GM12874 (cell line): Measurements from ENCODE around the gene NCKAP5.

Experiments
- TF ChIP-seq, protein P1 (sequence below): IDR thresholded peaks from 2 replicates; pipeline ENCODE4 v1.5.1; 2011; ENCODE audit warnings: low read depth, mild to moderate bottlenecking, control low read depth, low read length, moderate library complexity; ENCODE audit not compliant: insufficient read depth

NCKAP5 gene

DNA sequence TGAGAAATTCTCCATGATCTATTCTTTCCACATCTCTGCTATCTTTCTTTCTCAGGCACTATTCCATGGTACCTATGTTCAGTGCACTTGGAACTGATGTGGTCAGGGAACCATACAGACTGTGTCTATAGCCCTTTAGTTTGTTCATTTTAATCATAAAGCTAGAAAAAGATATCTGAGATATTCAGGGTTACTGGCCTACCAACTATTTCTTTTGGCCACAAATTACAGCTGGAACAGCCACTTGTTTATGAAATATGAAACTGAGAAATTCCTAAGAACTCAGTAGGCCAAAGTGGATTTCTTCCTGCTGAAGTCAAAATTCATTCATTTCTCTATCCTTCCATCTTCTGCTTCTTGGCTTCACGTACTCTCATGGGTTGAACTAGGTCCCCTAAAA, 875.4 kb downstream of the NCKAP5 start:
- TF ChIP-seq, protein P1, sequence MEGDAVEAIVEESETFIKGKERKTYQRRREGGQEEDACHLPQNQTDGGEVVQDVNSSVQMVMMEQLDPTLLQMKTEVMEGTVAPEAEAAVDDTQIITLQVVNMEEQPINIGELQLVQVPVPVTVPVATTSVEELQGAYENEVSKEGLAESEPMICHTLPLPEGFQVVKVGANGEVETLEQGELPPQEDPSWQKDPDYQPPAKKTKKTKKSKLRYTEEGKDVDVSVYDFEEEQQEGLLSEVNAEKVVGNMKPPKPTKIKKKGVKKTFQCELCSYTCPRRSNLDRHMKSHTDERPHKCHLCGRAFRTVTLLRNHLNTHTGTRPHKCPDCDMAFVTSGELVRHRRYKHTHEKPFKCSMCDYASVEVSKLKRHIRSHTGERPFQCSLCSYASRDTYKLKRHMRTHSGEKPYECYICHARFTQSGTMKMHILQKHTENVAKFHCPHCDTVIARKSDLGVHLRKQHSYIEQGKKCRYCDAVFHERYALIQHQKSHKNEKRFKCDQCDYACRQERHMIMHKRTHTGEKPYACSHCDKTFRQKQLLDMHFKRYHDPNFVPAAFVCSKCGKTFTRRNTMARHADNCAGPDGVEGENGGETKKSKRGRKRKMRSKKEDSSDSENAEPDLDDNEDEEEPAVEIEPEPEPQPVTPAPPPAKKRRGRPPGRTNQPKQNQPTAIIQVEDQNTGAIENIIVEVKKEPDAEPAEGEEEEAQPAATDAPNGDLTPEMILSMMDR = no peak

DNA sequence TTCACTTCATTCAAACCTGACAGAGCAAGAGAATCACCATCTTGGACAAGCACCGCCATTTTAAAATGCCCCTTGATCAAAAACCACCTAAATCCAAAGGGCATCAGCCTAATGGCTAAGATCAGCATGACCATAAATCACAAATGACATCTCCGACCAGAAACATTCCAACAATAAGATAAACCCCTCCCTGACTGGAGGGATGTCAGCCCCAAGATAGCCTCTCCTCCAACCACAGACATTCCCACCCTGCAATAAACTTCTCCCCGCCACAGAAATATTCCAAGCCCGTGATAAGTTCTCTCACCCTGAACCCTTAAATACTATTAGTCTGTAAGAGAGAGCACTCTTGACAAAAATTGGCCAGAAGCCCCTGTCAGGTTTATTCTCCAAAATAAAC, 876.7 kb downstream of the NCKAP5 start:
- TF ChIP-seq, protein P1 = no peak

DNA sequence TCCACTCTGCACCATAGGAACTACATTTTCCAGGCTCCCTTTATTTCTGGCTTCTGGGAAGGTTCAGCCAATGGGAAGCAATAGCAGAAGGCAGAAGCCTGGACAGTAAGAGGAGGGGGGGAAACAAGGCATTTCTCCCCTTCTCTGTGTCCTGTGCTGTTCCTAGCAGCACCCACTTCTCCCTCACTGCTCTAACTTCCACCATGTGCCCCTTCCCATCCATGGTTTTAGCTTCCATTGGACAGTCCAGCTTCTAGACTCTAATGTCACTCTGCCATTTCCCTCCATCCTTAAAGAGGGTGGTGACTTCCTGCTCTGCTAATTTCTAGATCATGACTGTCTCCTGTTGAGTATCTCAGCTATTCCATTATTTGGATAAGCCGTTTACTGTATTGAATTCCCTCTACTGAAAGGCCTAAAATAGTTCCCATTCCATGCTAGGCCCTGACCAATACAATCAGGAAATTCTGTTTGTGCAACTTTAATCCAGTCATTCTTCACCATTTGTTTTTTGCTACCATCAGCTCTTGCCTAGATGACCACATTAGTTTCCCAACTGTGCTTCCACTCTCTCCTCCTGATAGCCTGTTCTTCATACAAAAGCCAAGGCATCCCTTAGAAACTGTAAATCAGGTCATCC, 877.5 kb downstream of the NCKAP5 start:
- TF ChIP-seq, protein P1 = no peak

DNA sequence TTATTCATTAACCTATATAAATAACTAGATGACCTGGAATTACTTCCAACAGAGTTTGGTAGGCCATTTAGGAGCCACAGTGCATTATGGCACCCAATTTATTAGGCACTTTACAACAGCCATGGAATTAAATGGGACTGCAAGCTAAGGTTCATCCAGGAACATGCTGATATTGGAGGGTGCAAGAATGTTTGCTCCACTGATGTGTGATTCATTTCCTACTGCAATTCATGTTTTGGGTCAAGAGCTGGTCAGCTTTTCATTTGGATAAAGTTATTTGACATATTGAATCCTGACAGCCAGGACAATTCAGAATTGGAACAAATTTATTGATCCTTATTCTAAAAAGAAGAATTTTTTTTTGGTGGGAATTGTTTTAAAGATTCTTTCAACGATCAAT, 886.5 kb downstream of the NCKAP5 start:
- TF ChIP-seq, protein P1 = no peak

DNA sequence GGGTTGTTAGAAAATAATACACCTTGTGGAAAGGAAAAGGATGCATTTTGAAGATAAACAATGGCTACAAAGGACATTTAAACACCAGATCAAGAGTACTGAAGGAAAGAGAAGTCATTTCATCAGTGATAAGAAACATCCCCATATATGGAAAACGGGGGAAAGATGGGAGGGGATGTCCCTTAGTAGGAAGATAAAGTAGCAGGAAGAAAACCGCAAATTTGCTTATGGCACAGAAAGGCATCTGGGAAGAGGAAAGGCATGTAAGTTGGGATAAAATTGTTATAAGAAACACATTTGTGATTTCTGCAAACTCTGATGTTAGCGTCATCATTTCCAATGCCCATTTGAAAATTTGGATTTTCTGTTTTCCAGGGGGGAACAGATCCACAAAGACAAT, 887.7 kb downstream of the NCKAP5 start:
- TF ChIP-seq, protein P1 = no peak

DNA sequence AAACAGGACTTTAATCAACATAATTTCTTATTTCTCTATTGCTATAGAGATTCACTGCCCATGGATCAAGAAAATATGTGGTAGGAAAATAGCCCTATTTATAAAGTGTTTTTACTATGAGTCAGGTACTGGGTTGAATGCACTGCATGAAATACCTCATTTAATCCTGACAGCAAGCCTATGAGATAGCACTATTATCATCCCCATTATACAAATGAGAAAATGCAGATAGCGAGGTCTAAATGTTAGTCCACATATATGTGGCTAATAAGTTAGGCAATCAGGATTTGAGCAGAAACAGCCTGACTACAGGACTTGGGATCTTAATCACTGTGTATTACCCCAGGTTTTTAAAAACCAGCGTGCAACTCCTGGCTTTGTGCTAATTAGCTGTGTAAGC, 889.8 kb downstream of the NCKAP5 start:
- TF ChIP-seq, protein P1 = no peak

DNA sequence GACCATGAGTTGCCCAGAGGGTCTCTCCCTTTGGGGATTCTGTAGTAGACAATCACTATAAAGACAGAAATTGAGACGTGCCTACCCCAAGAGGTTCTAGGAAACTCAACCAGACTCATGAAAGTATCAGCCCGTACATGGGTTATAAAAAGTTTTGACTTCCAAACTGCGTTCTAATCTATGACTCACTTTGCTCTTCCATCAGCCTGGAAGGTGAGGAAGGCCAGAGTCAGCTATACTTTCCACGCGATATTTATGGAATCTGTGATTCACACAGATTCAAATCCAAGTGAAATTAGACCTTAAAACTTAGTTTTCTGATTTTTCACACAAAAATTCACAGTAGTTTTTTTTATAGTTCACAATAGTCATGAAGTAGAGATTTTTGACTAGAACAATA, 890.6 kb downstream of the NCKAP5 start:
- TF ChIP-seq, protein P1 = no peak
